RWPE2 (cell line): Measurements from ENCODE around the gene LPCAT1.
"Not testable (repeated sequence)": the region's sequence is repeated elsewhere in the genome, so short reads cannot be mapped to it uniquely, and the experiment has no call there.

Source experiments
- ATAC-seq: fragments of 200-7000 bp; cut with Tn5 transposase; 3 replicates; pipeline ENCODE4 v1.9.1; 2021; ENCODE audit warnings: low read depth
- DNase-seq: peaks from one replicate; pipeline ENCODE4 v3.0.0-alpha.2; 2020; ENCODE audit warnings: low spot score
- H3K27ac ChIP-seq: fragments of 450-650 bp; 2 replicates; pipeline ENCODE4 v1.5.1; 2017; ENCODE audit warnings: mild to moderate bottlenecking; ENCODE audit not compliant: poor library complexity, severe bottlenecking
- H3K27me3 ChIP-seq: fragments of 250-450 bp; sonication (Bioruptor Pico); 2 replicates; pipeline ENCODE4 v1.5.1; 2021; ENCODE audit warnings: mild to moderate bottlenecking, moderate library complexity; ENCODE audit not compliant: insufficient read depth, poor library complexity, severe bottlenecking
- H3K36me3 ChIP-seq: fragments of 250-450 bp; sonication (Bioruptor Pico); 2 replicates; pipeline ENCODE4 v1.5.1; 2020; ENCODE audit warnings: low read depth, mild to moderate bottlenecking, moderate library complexity
- H3K4me1 ChIP-seq: fragments of 250-450 bp; sonication (Bioruptor Pico); 2 replicates; pipeline ENCODE4 v1.5.1; 2021; ENCODE audit warnings: mild to moderate bottlenecking, moderate library complexity; ENCODE audit not compliant: insufficient read depth, poor library complexity, severe bottlenecking
- H3K4me3 ChIP-seq: fragments of 250-450 bp; sonication (Bioruptor Pico); 2 replicates; pipeline ENCODE4 v1.5.1; 2021; ENCODE audit warnings: mild to moderate bottlenecking, moderate library complexity; ENCODE audit not compliant: severe bottlenecking
- H3K9me3 ChIP-seq: fragments of 250-450 bp; sonication (Bioruptor Pico); 2 replicates; pipeline ENCODE4 v1.5.1; 2021; ENCODE audit warnings: mild to moderate bottlenecking, moderate library complexity; ENCODE audit not compliant: severe bottlenecking
- CTCF ChIP-seq: fragments of 450-650 bp; IDR thresholded peaks from one replicate; pipeline ENCODE4 v1.5.1; 2017; ENCODE audit warnings: mild to moderate bottlenecking, moderate library complexity; ENCODE audit not compliant: poor library complexity, severe bottlenecking

Gene LPCAT1

DNA sequence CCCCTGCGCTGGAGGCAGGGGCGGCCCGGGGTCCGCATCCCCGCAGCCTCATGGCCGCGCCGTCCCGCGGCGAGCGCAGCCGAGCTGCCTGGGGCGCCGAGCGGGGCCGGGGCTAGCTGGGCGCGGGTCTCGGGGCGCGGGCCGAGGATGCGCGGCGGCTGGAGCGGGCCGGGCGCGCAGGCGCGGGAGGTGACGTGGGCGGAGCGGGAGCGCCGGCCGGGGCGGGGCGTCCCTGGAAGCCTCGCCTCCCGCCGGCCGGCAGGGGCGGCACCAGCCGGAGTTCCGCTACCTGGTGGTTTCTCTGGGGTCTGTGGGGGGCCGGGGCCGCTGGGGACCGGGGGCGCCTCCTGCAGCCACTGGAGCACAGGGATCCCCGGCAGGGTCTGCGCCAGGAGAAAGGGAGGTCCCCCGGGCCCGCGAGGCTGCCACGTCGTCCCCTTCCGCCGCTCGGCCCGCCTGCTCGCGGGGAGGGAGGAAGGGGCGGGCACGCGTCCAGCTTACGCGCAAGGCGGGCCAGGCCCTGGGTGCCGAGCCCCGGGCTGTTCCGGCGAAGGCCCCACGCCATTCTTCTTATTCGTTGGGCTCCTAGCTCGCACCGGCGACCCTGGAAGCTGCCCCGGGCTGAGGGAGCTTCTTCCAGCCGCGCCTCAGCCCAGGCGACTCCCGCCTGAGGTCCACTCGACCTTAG, at the start of gene LPCAT1:
Gene LPCAT1 (minus strand): TSS at position 168 of the 688 bp plus-strand sequence. CDS start 116 bp downstream, at position 52.
- Histone ChIP-seq H3K4me1 (no peaks in the 10 kb centered on the region), H3K4me3 (peak within 1 kb of the TSS; percentile 100), H3K36me3 (peaks cover 27% of the 10 kb centered on the region), H3K27ac (peak within 1 kb of the TSS; percentile 61), H3K9me3 (no peaks in the 10 kb centered on the region), H3K27me3 (no peaks in the 10 kb centered on the region)
- ATAC-seq (peak; percentile 70), DNase-seq (peak; percentile 77)
- TF ChIP-seq CTCF: peak; percentile 9

DNA sequence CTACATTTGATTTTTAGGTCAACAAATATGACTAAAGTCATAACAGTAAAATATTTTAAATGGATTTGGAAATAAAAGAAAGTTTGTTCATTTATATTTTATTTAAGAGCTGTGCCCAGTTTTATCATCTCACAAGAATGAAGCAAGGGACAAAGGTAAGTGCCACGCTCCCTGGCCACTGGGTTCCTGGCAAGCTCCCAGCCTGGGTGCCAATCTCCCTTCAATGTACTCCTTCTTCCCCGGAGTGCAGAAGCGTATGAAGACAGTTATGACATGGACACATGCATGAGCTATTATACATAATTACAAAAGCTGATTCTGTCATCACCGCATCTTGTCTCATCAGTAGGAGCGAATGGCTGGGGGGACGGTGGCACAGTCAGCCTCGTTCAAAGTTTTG, 48.1 kb upstream of the LPCAT1 start:
- H3K9me3 ChIP-seq, H3K4me3 ChIP-seq, H3K27me3 ChIP-seq, H3K36me3 ChIP-seq, H3K27ac ChIP-seq, ATAC-seq: not testable (repeated sequence)
- peaks cover 12% of the 10 kb centered on the region for H3K4me1 ChIP-seq
- peak; percentile 35 for DNase-seq

- Histone ChIP-seq H3K4me1 (peaks cover 12% of the 10 kb centered on the region), H3K9me3 (no peaks in the 10 kb centered on the region), H3K4me3 (no peak overlapping the region), H3K27me3 (no peaks in the 10 kb centered on the region), H3K36me3 (no peaks in the 10 kb centered on the region), H3K27ac (no peak overlapping the region)
- no peak for ATAC-seq
- peak; percentile 61 for DNase-seq
- TF ChIP-seq CTCF: no peak
These were observed 47.2 kb upstream of the LPCAT1 start for GRCh38 chr5:1570975-1571374.

DNA sequence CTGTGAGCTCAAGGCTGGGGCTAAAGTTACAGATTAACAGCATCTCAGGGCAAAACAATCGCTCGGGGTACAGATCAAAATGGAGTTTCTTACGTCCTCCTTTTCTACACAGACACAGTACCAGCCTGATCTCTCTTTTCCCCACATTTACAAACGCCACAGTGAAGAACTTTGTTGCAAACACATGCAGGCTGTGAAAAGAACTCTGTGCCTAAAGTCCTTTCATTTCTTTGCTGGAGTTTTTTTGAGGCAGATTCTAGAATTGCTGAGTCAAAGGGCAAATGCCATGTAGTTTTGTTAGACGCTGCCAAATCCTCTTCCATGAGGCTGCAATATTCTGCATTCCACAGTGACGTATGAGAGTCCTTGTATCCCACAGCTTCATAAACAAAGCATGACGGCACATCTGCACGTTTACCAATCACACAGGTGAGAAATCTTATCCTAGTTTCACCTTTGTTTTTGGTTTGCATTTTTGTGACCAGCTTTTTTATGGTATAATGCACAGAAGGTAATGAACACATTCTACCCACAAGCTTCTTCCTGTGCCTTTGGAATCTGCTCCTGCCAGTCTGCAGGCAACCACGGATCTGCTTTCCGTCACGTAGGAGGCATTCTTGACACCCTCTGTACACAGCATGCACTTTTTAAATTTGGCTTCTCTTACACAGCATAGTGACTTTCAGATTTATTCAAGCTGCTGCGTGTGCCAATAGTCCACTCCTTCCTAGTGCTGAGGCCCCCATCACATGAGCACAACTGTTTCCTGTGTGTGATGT, 44.6 kb upstream of the LPCAT1 start:
- Histone ChIP-seq H3K4me1 (peaks cover 19% of the 10 kb centered on the region), H3K27ac (peak overlapping the region; percentile 63), H3K27me3 (no peaks in the 10 kb centered on the region), H3K4me3 (no peak overlapping the region), H3K36me3 (no peaks in the 10 kb centered on the region), H3K9me3 (no peaks in the 10 kb centered on the region)
- peak; percentile 79 for ATAC-seq
- no peak for TF ChIP-seq CTCF
- peak; percentile 72 for DNase-seq

DNA sequence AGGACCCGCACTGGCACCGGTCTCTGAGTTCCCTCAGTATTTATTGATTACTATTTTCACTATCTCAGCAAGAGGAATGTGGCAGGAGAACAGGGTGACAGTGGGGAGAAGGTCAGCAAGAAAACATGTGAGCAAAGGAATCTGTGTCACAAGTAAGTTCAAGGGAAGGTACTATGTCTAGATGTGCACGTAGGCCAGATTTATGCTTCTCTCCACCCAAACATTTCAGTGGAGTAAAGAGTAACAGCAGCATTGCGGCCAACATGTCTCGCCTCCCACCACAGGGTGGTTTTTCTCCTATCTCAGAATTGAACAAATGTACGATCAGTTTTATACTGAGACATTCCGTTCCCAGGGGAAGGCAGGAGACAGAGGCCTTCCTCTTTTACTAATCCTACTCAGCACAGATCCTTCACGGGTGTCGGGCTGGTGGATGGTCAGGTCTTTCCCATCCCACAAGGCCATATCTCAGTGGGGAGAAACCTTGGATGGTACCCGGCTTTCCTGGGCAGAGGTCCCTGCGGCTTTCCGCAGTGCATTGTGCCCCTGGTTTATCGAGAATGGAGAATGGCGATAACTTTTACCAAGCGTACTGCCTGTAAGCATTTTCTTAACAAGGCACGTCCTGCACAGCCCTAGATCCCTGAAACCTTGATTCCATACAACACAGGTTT, 43.9 kb upstream of the LPCAT1 start:
- not testable (repeated sequence) for H3K27me3 ChIP-seq, H3K4me3 ChIP-seq, ATAC-seq, H3K36me3 ChIP-seq, H3K9me3 ChIP-seq
- Histone ChIP-seq H3K4me1 (peaks cover 19% of the 10 kb centered on the region), H3K27ac (peak overlapping the region; percentile 63)
- DNase-seq: peak; percentile 21
